ENCODE measurements around the gene OGDHL.

OGDHL gene

DNA sequence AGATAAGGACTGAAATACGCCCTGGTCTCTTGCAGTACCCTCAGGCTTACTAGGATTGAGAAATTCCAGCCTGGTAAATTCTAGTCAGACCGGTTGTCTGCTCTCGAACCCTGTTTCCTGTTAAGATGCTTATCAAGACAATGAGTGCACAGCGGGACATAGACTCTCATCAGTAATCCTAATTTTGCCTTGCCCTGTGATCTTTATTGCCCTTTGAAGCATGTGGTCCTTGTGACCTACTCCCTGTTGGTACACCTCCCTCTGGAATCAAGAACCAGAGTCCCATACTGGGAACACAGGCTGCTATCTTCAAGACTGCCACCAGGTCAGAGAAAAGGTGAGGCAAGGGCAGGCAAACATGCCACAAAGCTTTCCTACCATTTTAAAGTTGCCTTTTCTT is 75.5 kb downstream of the OGDHL start:
- DNase-seq = no peak
